Measurements from ENCODE around the gene NEK6. TPM values are rescaled to one million over a fixed set of nuclear protein-coding genes. Genes with fewer than 3 reads are reported as not detected.

Gene NEK6
- total RNA-seq, 6 experiments from 2014 or later, result 61.6 to 128 (median 67.5) TPM

- Histone ChIP-seq H3K27ac (no peak overlapping the region), H3K9me3 (no peaks in the 10 kb centered on the region), H3K4me3 (no peak overlapping the region), H3K27me3 (no peaks in the 10 kb centered on the region), H3K36me3 (peaks cover 0 to 65% (median 30%) of the 10 kb centered on the region in 4 donors), H3K4me1 (peaks cover 0 to 9% (median 2%) of the 10 kb centered on the region in 4 donors)
- DNase-seq (peak in 1 of 3 donors; percentile 49), ATAC-seq (no peak)
- WGBS (ENCODE audit: insufficient coverage, low coverage, low lambda C conversion rate, missing lambda C conversion rate), result 50% methylated on average over 2 of the region's 34 CpGs
- no peak for TF ChIP-seq CTCF (IDR thresholded peaks at IDR 0.05)
- no peak for TF ChIP-seq POLR2A (IDR thresholded peaks at IDR 0.05)
- intact Hi-C loops (cut with DNase I), result no loop called here
Measured at GRCh38 chr9:124346347-124347163, 88.8 kb downstream of the NEK6 start.

GRCh38 chr9:124347206-124347967 lies 89.6 kb downstream of the NEK6 start:
- Histone ChIP-seq H3K9me3 (no peaks in the 10 kb centered on the region), H3K36me3 (peaks cover 0 to 74% (median 33%) of the 10 kb centered on the region in 4 donors), H3K27me3 (no peaks in the 10 kb centered on the region), H3K4me3 (no peak overlapping the region), H3K4me1 (peaks cover 0 to 9% (median 2%) of the 10 kb centered on the region in 4 donors), H3K27ac (no peak overlapping the region)
- DNase-seq (peak in 1 of 3 donors; percentile 37), ATAC-seq (no peak)
- 86% methylated on average over 12 of the region's 26 CpGs for WGBS (ENCODE audit: insufficient coverage, low coverage, low lambda C conversion rate, missing lambda C conversion rate)
- intact Hi-C loops (cut with DNase I), result no loop called here
- TF ChIP-seq CTCF (IDR thresholded peaks at IDR 0.05) (no peak), POLR2A (IDR thresholded peaks at IDR 0.05) (no peak)

GRCh38 chr9:124347968-124348358 lies 90.2 kb downstream of the NEK6 start:
- ATAC-seq, result no peak
- no peak overlapping the region for H3K4me3 ChIP-seq
- WGBS (ENCODE audit: insufficient coverage, low coverage, low lambda C conversion rate, missing lambda C conversion rate), result 96% methylated on average over 4 of the region's 8 CpGs
- intact Hi-C loops (cut with DNase I), result no loop called here
- H3K27me3 ChIP-seq, result no peaks in the 10 kb centered on the region
- DNase-seq, result peak in 1 of 3 donors; percentile 50
- peaks cover 0 to 80% (median 38%) of the 10 kb centered on the region in 4 donors for H3K36me3 ChIP-seq
- no peaks in the 10 kb centered on the region for H3K9me3 ChIP-seq
- H3K27ac ChIP-seq, result no peak overlapping the region
- TF ChIP-seq CTCF (IDR thresholded peaks at IDR 0.05) (no peak), POLR2A (IDR thresholded peaks at IDR 0.05) (no peak)
- peaks cover 0 to 9% (median 2%) of the 10 kb centered on the region in 4 donors for H3K4me1 ChIP-seq

GRCh38 chr9:124348363-124348762 lies 90.6 kb downstream of the NEK6 start:
- intact Hi-C loops (cut with DNase I), result no loop called here

More at GRCh38 chr9:124348363-124348762, 90.6 kb downstream of the NEK6 start:
- Histone ChIP-seq H3K9me3 (no peaks in the 10 kb centered on the region), H3K4me3 (no peak overlapping the region), H3K27me3 (no peaks in the 10 kb centered on the region), H3K27ac (no peak overlapping the region), H3K4me1 (peaks cover 0 to 9% (median 2%) of the 10 kb centered on the region in 4 donors), H3K36me3 (peaks cover 0 to 84% (median 42%) of the 10 kb centered on the region in 4 donors)
- DNase-seq, result no peak
- TF ChIP-seq POLR2A (IDR thresholded peaks at IDR 0.05), result no peak
- TF ChIP-seq CTCF (IDR thresholded peaks at IDR 0.05), result no peak
- ATAC-seq, result no peak
- 100% methylated on average over 2 of the region's 3 CpGs for WGBS (ENCODE audit: insufficient coverage, low coverage, low lambda C conversion rate, missing lambda C conversion rate)
